WTC11 (cell line): Measurements from ENCODE around the gene PDIA3. TPM values are rescaled to one million over a fixed set of nuclear protein-coding genes. Genes with fewer than 3 reads are reported as not detected.
"Not testable (repeated sequence)": the region's sequence is repeated elsewhere in the genome, so short reads cannot be mapped to it uniquely, and the experiment has no call there.

Source experiments
- ATAC-seq: fragments of 200-7000 bp; cut with Tn5 transposase; 2 replicates; pipeline ENCODE4 v1.10.0; 2021; ENCODE audit warnings: mild to moderate bottlenecking, moderate library complexity
- Bru-seq: library from RNA; stranded (reverse); fragments of 400-500 nt; gene quantifications from one replicate; lab custom pipeline; 2021; lab: Mats Ljungman, UMichigan
- CTCF ChIA-PET: fragments of 300-600 bp; sonication (Branson Sonifier 250); formaldehyde crosslinking; loops from one replicate; lab custom pipeline; 2021; ENCODE audit warnings: antibody characterized with exemption; lab: Charles Lee
- POLR2A ChIA-PET: fragments of 350-600 bp; sonication (Branson Sonifier 250); formaldehyde crosslinking; loops from one replicate; lab custom pipeline; 2021; ENCODE audit warnings: antibody characterized with exemption; lab: Charles Lee
- DNase-seq: peaks from one replicate; pipeline ENCODE4 v3.0.0; 2021; ENCODE audit warnings: low spot score
- H3K27ac Mint-ChIP-seq: 2 replicates; pipeline ENCODE4 v1.8.0; 2021; ENCODE audit warnings: mixed read lengths
- H3K27me3 Mint-ChIP-seq: 2 replicates; pipeline ENCODE4 v1.8.0; 2021; ENCODE audit warnings: low read depth, mild to moderate bottlenecking, moderate library complexity, mixed read lengths
- H3K36me3 Mint-ChIP-seq: 2 replicates; pipeline ENCODE4 v1.8.0; 2021; ENCODE audit warnings: mixed read lengths
- H3K4me1 Mint-ChIP-seq: 2 replicates; pipeline ENCODE4 v1.8.0; 2022; ENCODE audit warnings: mixed read lengths
- H3K4me3 Mint-ChIP-seq: 2 replicates; pipeline ENCODE4 v1.8.0; 2021; ENCODE audit warnings: mild to moderate bottlenecking, moderate library complexity, mixed read lengths
- H3K9me3 Mint-ChIP-seq: 2 replicates; pipeline ENCODE4 v1.8.0; 2021; ENCODE audit warnings: mixed read lengths
- AFF4 ChIP-seq: sonication (generic); formaldehyde crosslinking; IDR thresholded peaks from 2 replicates; pipeline ENCODE4 v1.8.1; 2023; ENCODE audit warnings: mild to moderate bottlenecking, missing genetic modification reagents, borderline replicate concordance
- ARID4B ChIP-seq: sonication (generic); formaldehyde crosslinking; IDR thresholded peaks from 2 replicates; pipeline ENCODE4 v1.8.0; 2023; ENCODE audit warnings: missing genetic modification reagents, mild to moderate bottlenecking, borderline replicate concordance
- ATF1 ChIP-seq: sonication (generic); formaldehyde crosslinking; IDR thresholded peaks from 2 replicates; pipeline ENCODE4 v1.8.1; 2023; ENCODE audit warnings: mild to moderate bottlenecking, moderate library complexity, missing genetic modification reagents
- CBFB ChIP-seq: sonication (generic); formaldehyde crosslinking; IDR thresholded peaks from 2 replicates; pipeline ENCODE4 v1.8.1; 2022; ENCODE audit warnings: mild to moderate bottlenecking, low read depth, missing genetic modification reagents
- E2F1 ChIP-seq: sonication (generic); formaldehyde crosslinking; IDR thresholded peaks from 2 replicates; pipeline ENCODE4 v1.8.0; 2022; ENCODE audit warnings: mild to moderate bottlenecking, missing genetic modification reagents
- ELF4 ChIP-seq: sonication (generic); formaldehyde crosslinking; IDR thresholded peaks from 2 replicates; pipeline ENCODE4 v1.8.1; 2022; ENCODE audit warnings: low read depth, mild to moderate bottlenecking, moderate library complexity, missing genetic modification reagents
- ETV6 ChIP-seq: sonication (generic); formaldehyde crosslinking; IDR thresholded peaks from 2 replicates; pipeline ENCODE4 v1.8.1; 2022; ENCODE audit warnings: mild to moderate bottlenecking, missing genetic modification reagents
- FOXK1 ChIP-seq: sonication (generic); formaldehyde crosslinking; IDR thresholded peaks from 2 replicates; pipeline ENCODE4 v1.8.0; 2022; ENCODE audit warnings: mild to moderate bottlenecking, moderate library complexity, missing genetic modification reagents
- FOXP1 ChIP-seq: sonication (generic); formaldehyde crosslinking; IDR thresholded peaks from 2 replicates; pipeline ENCODE4 v1.8.0; 2022; ENCODE audit warnings: missing genetic modification reagents, mild to moderate bottlenecking, moderate library complexity, borderline replicate concordance
- GABPB1 ChIP-seq: sonication (generic); formaldehyde crosslinking; IDR thresholded peaks from 2 replicates; pipeline ENCODE4 v1.8.1; 2023; ENCODE audit warnings: mild to moderate bottlenecking, missing genetic modification reagents
- IRF1 ChIP-seq: sonication (generic); formaldehyde crosslinking; IDR thresholded peaks from 2 replicates; pipeline ENCODE4 v1.8.0; 2023; ENCODE audit warnings: missing genetic modification reagents
- JUN ChIP-seq: sonication (generic); formaldehyde crosslinking; IDR thresholded peaks from 2 replicates; pipeline ENCODE4 v1.8.0; 2023; ENCODE audit warnings: mild to moderate bottlenecking, missing genetic modification reagents
- MAX ChIP-seq: sonication (generic); formaldehyde crosslinking; IDR thresholded peaks from 2 replicates; pipeline ENCODE4 v1.8.0; 2022; ENCODE audit warnings: mild to moderate bottlenecking, missing genetic modification reagents
- MYBL2 ChIP-seq: sonication (generic); formaldehyde crosslinking; IDR thresholded peaks from 2 replicates; pipeline ENCODE4 v1.8.1; 2023; ENCODE audit warnings: mild to moderate bottlenecking, moderate library complexity, missing genetic modification reagents
- NFE2L1 ChIP-seq: sonication (generic); formaldehyde crosslinking; IDR thresholded peaks from 2 replicates; pipeline ENCODE4 v1.8.1; 2023; ENCODE audit warnings: missing genetic modification reagents
- NR3C1 ChIP-seq: sonication (generic); formaldehyde crosslinking; conservative IDR thresholded peaks from 2 replicates; pipeline ENCODE4 v1.8.1; 2023; ENCODE audit warnings: low read depth, mild to moderate bottlenecking, missing genetic modification reagents
- SMAD3 ChIP-seq: sonication (generic); formaldehyde crosslinking; IDR thresholded peaks from 2 replicates; pipeline ENCODE4 v1.8.0; 2022; ENCODE audit warnings: missing genetic modification reagents, mild to moderate bottlenecking, borderline replicate concordance
- TP53 ChIP-seq: sonication (generic); formaldehyde crosslinking; IDR thresholded peaks from 2 replicates; pipeline ENCODE4 v1.8.1; 2023; ENCODE audit warnings: mild to moderate bottlenecking, missing genetic modification reagents
- ZBTB21 ChIP-seq: sonication (generic); formaldehyde crosslinking; IDR thresholded peaks from 2 replicates; pipeline ENCODE4 v1.8.1; 2023; ENCODE audit warnings: mild to moderate bottlenecking, missing genetic modification reagents, borderline replicate concordance
- ZNF232 ChIP-seq: sonication (generic); formaldehyde crosslinking; IDR thresholded peaks from 2 replicates; pipeline ENCODE4 v1.8.0; 2022; ENCODE audit warnings: mild to moderate bottlenecking, missing genetic modification reagents
- ZNF281 ChIP-seq: sonication (generic); formaldehyde crosslinking; IDR thresholded peaks from 2 replicates; pipeline ENCODE4 v1.8.0; 2023; ENCODE audit warnings: mild to moderate bottlenecking, missing genetic modification reagents
- long read RNA-seq, 3 experiments: library from RNA in 1 of 3; library from capped mRNA in 1 of 3; library from polyadenylated mRNA in 1 of 3; unstranded in 2 of 3; stranded (forward) in 1 of 3; transcript quantifications; one replicate each; pipeline ENCODE4 v2.0.0, GENCODE V29; 2021
- total RNA-seq: library from RNA; stranded (reverse); gene quantifications from 3 replicates; pipeline ENCODE4 v1.2.3, GENCODE V29; 2021

Gene PDIA3
- total RNA-seq (604 to 630 TPM (median 614 TPM) in 3 replicates), Bru-seq, nascent RNA (percentile 94 among the genes with signal in this experiment)
- long read RNA-seq, experiment 1, transcript PDIA3-201 (13 exons, 3,727 nt) = major isoform, 3,814 of 3,998 reads
- long read RNA-seq, experiment 1, partial matches to known transcripts = 98 of 3,998 reads
- long read RNA-seq, experiment 1, other reads (novel, unspliced or antisense) = 86 of 3,998 reads
- long read RNA-seq, experiment 2, transcript PDIA3-201 (13 exons, 3,727 nt) = major isoform, 598 of 1,106 reads
- long read RNA-seq, experiment 2, transcript PDIA3-206 (2 exons, 739 nt) = minor isoform, 10 of 1,106 reads
- long read RNA-seq, experiment 2, partial matches to known transcripts = 368 of 1,106 reads
- long read RNA-seq, experiment 2, other reads (novel, unspliced or antisense) = 130 of 1,106 reads
- long read RNA-seq, experiment 3, transcript PDIA3-201 (13 exons, 3,727 nt) = major isoform, 30 of 90 reads
- long read RNA-seq, experiment 3, partial matches to known transcripts = 54 of 90 reads
- long read RNA-seq, experiment 3, other reads (novel, unspliced or antisense) = 6 of 90 reads

GRCh38 chr15:43746245-43746902 is at the start of gene PDIA3:
Gene PDIA3, plus strand, starts transcription at chr15:43746438. Its CDS starts 102 bp downstream, at chr15:43746540.
- peak within 1 kb of the TSS; percentile 99 for H3K27ac Mint-ChIP-seq
- DNase-seq (peak; percentile 97), ATAC-seq (peak; percentile 94)
- peaks cover 13% of the 10 kb centered on the region for H3K36me3 Mint-ChIP-seq
- H3K4me3 Mint-ChIP-seq = peak within 1 kb of the TSS; percentile 96
- POLR2A ChIA-PET = interaction anchor here (1.3 kb wide), 1 partner anchor 9 kb away, joined by 4 read pairs; no protein-coding TSS in a partner anchor
- peaks cover 33% of the 10 kb centered on the region for H3K4me1 Mint-ChIP-seq
- not testable (repeated sequence) for H3K9me3 Mint-ChIP-seq, H3K27me3 Mint-ChIP-seq
- CTCF ChIA-PET = interaction anchor here (1.2 kb wide), 1 partner anchor 235 kb away, joined by 3 read pairs; no protein-coding TSS in a partner anchor
- peak; percentile 85; the same call in 1 of the 2 replicates for TF ChIP-seq E2F1 (CRISPR knock-in tag)
- TF ChIP-seq NR3C1 (CRISPR knock-in tag) = 0 out of 2 replicates have a peak, but pooled peaks have one; percentile 65
- TF ChIP-seq ATF1 (CRISPR knock-in tag) = peak; percentile 60; the same call in 1 of the 2 replicates
- peak; percentile 94 for TF ChIP-seq ETV6 (CRISPR knock-in tag)
- peak; percentile 52; the same call in 1 of the 2 replicates for TF ChIP-seq ZBTB21 (CRISPR knock-in tag)
- peak; percentile 90; the same call in 1 of the 2 replicates for TF ChIP-seq MYBL2 (CRISPR knock-in tag)
- peak; percentile 72; the same call in 1 of the 2 replicates for TF ChIP-seq ZNF281 (CRISPR knock-in tag)
- 0 out of 2 replicates have a peak, but pooled peaks have one; percentile 71 for TF ChIP-seq NFE2L1 (CRISPR knock-in tag)
- TF ChIP-seq FOXK1 = peak; percentile 87
- TF ChIP-seq ELF4 (CRISPR knock-in tag) = peak; percentile 43; the same call in 1 of the 2 replicates
- TF ChIP-seq JUN (CRISPR knock-in tag) = peak; percentile 83; the same call in 1 of the 2 replicates
- TF ChIP-seq AFF4 (CRISPR knock-in tag) = peak; percentile 61; the same call in 1 of the 2 replicates
- 0 out of 2 replicates have a peak, but pooled peaks have one; percentile 73 for TF ChIP-seq IRF1 (CRISPR knock-in tag)
- TF ChIP-seq ZNF232 (CRISPR knock-in tag) = peak; percentile 86; the same call in 1 of the 2 replicates
- TF ChIP-seq SMAD3 (CRISPR knock-in tag) = peak; percentile 77; the same call in 1 of the 2 replicates
- TF ChIP-seq TP53 (CRISPR knock-in tag) = peak; percentile 67; the same call in 1 of the 2 replicates
- TF ChIP-seq MAX (CRISPR knock-in tag) = peak; percentile 92
- TF ChIP-seq GABPB1 (CRISPR knock-in tag) = peak; percentile 79
- peak; percentile 84 for TF ChIP-seq ARID4B (CRISPR knock-in tag)
- peak; percentile 83; the same call in 1 of the 2 replicates for TF ChIP-seq CBFB
- TF ChIP-seq FOXP1 = peak; percentile 88
